NCI-H2227 (cell line): Measurements from ENCODE around the gene TNMD.
"Not testable (repeated sequence)": the region's sequence is repeated elsewhere in the genome, so short reads cannot be mapped to it uniquely, and the experiment has no call there.

Experiments used
- DNase-seq: peaks from one replicate; lab custom pipeline; 2025; ENCODE audit not compliant: unreplicated experiment; lab: John Stamatoyannopoulos, UW

Gene TNMD

GRCh38 chrX:100584611-100585010 lies at the start of gene TNMD:
TSS of gene TNMD (plus strand) at chrX:100584936. CDS start at chrX:100585019, 83 bp downstream.
- DNase-seq, result no peak

DNA sequence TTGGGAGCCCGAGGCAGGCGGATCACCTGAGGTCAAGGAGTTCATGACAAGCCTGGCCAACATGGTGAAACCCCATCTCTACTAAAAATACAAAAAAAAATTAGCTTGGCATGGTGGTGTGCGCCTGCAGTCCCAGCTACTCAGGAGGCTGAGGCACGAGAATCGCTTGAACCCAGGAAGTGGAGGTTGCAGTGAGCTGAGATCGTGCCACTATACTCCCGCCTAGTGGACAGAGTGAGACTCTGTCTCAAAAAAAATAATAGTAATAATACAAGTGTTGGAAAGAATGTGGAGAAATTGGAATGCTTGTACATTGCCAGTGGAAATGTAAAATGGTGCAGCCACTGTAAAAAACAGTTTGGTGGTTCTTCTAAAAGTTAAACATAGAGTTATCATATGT lies 19.2 kb upstream of the TNMD start:
- DNase-seq, result not testable (repeated sequence)

- no peak for DNase-seq
Observed at GRCh38 chrX:100586747-100587146, 2.0 kb downstream of the TNMD start.

DNA sequence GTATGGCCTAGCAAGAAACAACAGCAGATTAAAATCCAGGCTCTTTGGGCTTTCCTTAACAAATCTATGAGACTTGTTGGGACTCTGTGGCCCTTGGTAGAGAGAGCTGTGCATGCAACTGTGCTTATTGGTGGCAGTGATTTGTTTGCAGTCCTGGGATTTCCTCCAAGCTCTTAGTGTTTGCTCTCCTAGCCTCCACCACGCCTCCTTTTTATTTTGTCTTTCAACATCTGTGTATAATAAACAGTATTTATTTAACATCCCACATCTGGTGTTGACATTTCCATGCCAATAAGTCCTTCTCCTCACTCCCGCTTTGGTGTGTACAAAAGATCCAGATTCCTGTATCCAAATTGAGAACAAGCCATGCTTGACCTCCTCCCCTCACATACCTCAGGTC lies 3.1 kb downstream of the TNMD start:
- DNase-seq, result no peak

DNA sequence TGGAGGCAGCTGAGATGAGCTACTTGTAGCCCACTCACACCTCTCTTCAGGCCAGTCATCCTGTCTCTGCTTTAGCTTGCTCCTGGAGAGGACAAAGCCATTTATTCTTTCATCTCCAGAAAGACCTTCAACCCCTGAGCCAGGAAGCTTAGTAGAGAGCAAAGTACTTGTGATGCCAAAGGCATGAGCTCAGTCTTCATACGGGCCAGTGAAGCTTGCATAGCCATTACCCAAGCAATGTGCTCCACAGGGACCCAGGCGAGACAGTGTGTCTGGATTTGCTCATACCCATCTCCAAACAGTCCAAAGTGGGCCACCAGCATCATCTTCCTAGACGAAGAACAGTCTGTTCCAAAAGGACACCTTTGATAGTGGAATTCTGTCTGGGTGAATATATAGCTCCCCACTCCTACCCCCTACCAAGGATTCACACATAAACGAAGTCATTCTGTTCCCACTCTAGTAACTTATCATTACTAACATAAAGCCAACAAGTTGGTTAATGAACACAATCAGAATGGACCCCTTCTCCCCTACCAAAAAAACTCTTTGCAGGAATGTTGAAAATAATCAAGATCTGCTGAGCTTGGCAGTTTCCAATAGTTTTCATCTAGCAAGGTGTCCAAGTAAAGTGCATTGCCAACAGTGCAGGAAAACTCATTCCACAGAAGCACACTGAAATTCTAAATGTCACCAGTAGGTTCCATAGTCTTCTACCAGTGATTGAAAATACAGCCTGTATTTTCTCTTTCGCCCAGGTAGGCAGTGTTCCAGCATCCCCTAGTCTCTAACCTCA lies 6.7 kb downstream of the TNMD start:
- no peak for DNase-seq

DNA sequence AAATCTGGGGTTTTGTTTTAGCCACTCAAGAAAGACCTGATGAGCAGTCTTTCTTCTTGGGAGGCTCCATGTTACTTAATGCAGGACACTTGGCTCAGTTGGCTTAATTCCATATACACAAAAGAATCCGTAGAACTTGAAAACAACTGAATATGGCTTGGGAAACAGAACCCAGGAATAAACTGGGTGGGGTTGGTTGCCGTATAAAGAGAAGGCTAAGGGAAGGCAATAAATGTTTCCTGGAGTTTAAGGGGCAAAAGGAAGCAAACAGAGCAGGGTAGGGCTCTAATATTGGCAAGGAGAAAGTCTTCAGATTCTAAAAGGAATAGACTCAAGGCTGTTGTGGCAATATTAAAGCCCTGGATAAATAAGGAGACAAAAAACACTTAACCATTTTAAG lies 8.4 kb downstream of the TNMD start:
- no peak for DNase-seq

- no peak for DNase-seq
Observed at GRCh38 chrX:100593581-100593980, 8.8 kb downstream of the TNMD start.

DNA sequence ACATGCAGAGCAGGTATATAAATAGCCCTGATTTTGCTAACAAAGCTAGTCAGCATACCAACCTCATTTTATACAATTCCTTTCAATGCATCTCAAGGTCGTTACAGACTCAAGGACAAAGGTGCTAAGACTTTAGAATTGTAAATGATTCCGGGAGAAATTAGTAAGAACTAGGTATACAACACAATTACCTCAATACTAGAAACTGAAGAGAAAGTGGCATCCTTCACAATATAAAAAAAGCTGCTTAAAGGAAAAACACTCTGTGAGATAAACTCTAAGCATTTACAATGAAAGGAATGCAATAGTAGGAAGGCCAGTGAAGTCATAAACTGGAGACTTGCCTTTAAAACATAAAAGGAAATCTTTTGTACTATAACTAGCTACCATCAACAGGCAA lies 11.9 kb downstream of the TNMD start:
- no peak for DNase-seq

GRCh38 chrX:100599456-100599855 lies 14.7 kb downstream of the TNMD start:
- DNase-seq, result no peak

DNA sequence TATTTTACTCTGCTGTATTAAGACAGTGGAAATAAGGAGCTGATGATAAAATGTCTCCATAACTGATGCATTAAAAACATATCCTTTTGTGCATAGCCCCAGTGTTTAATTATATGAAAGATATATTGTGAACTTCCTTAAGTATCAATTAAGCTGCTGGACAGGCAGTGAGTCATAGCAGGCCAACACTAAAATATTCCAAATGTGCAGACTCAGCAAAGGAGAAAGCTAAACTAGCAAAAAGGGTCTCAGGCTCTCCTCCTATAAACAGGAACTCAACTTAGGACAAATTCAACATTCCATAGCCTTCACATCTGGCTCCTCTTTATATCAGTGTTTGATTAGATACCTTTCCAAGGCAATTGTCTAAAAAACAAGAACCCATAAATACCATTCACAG lies 15.6 kb downstream of the TNMD start:
- no peak for DNase-seq

DNA sequence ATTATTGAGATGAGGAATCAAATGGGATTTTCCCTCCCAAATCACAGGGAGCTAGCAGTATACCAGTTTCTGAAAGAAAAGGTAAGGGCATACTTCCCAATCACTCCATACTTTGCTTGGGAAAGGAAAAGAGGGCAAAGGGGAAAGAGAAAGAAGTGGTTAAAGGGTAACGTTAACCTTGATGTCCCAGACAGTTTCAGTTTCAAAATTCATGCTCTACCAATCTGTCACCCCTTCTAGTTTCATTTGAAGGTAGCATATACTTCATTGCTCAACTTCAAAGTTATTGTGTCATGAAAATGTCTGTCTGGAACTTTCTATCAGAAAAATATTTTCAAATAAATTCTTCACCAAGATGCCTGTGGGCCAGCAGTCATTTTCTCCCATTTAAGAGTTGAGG lies 16.0 kb downstream of the TNMD start:
- no peak for DNase-seq

DNA sequence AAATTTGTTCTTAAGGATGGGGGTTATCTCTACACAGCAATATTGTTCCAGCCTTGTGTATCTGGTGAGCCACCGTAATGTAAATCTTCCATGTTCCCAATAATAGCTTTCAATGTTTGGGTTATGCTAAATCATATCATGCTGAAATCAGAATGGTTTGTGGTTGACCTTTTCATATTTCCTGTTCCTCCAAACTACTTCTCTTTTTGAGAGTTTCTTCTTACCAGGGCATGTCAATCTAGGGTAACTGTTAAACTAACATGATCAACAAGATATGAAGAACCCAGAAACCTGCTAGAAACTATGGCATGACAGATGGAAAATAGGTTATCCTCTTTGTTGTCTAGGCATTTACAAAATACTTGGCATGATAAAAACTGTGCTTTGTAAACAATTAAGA lies 22.0 kb downstream of the TNMD start:
- DNase-seq, result no peak

GRCh38 chrX:100609591-100609990 lies 24.9 kb downstream of the TNMD start:
- no peak for DNase-seq

DNA sequence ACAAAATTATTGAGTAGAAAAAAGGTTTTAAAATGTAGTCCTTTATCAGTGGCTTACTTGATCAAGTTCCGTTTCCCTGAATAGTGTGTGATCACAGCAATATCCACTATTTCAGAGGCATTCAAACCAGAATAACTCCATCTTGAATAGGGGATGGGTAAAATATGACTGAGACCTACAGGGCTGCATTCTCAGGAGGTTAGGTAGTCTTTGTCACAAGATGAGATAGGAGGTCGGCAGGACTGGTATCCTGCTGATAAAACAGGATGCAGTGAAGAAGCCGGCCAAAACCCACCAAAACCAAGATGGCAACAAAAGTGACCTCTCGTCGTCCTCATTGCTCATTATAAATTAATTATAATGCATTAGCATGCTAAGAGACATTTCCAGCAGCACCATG lies 27.2 kb downstream of the TNMD start:
- DNase-seq, result no peak

DNA sequence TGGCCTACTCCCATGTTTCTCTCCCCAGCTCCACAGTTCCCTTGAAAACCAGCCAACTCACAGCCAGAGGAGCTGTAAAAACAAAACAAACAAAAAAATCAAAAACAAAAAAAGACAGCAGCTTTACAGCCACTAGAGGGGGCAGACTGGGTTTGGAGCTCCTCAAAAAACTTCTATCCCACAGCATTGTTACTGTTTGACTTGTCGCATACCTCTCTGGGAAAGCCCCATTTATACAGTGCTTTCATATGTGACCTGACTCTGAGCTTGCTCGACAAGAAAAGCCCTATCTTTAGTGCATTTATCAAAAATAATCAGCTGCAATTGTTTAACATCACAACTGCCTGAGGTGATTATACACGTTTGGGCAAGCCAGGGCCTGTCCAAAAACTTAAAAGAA lies 30.3 kb downstream of the TNMD start:
- DNase-seq, result peak; percentile 26

GRCh38 chrX:100623001-100623400 lies 38.3 kb downstream of the TNMD start:
- DNase-seq, result no peak

- DNase-seq, result no peak
Observed at GRCh38 chrX:100625985-100626491, 41.3 kb downstream of the TNMD start.

DNA sequence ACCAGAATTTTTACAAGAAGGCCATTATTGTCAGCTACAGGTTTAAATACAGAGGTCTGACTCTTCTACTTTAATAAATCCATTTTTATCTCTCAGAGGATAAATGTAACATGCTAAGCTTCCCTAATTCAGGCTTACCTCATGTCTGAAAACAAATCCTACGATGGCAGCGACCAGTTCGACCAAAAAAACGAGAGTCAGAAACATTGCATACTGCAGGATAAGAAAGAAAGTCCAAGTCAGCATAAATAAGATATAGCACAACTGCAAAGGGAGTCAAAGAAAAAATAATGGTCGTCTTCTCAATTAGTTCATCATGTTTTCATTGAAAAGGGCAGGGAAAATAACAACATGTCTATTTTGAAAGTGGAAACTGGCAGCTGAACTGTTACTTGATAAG lies 50.3 kb downstream of the TNMD start:
- DNase-seq, result no peak

DNA sequence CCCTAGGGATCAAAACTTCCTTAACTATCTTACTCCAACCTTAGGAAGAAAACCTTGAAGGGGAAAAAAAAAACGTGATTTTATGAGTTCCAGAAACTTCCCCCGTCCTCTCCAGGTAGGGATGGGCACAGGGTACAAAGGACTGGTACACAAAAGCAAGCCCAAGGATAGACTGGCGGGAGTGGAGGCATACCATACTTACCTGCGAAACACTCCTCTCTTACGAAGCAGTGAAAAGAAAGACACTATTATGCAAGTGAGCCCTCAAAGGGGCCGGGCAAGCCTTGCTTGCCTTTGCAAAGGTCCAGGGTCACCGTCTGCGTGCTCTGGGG lies 51.2 kb downstream of the TNMD start:
- DNase-seq, result no peak

- DNase-seq, result peak; percentile 93
Observed at GRCh38 chrX:100636321-100636991, 51.7 kb downstream of the TNMD start, which contains the start of gene TSPAN6. TSS of gene TSPAN6 (minus strand) at chrX:100636806. CDS start at chrX:100636694, 112 bp downstream.

GRCh38 chrX:100642290-100642689 lies 57.6 kb downstream of the TNMD start:
- no peak for DNase-seq

DNA sequence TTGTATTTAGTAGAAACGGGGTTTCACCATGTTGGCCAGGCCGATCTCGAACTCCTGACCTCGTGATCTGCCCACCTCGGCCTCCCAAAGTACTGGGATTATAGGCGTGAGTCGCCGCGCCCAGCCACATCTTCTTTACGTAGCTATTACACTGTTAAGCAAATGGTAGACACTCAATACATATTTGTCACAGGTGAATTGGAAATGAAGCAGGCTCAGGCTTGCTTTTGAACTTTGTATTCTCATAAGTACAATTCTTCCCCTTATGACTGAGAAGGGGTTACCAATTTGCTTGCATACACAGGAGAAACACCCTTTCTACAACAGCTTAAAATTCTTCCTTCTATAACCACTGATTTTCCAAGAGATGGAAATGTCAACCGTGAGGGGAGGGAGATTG lies 58.5 kb downstream of the TNMD start:
- no peak for DNase-seq
